COR-L47 (cell line): Measurements from ENCODE around the gene GCFC2.
"Not testable (repeated sequence)": the region's sequence is repeated elsewhere in the genome, so short reads cannot be mapped to it uniquely, and the experiment has no call there.

Experiments used
- DNase-seq: peaks from one replicate; lab custom pipeline; 2025; lab: John Stamatoyannopoulos, UW

Gene GCFC2

GRCh38 chr2:75679556-75679955, 31.2 kb downstream of the GCFC2 start:
- peak; percentile 2 for DNase-seq

GRCh38 chr2:75676464-75676863, 34.3 kb downstream of the GCFC2 start:
- DNase-seq = no peak

- no peak for DNase-seq
Observed at GRCh38 chr2:75675908-75676307, 34.8 kb downstream of the GCFC2 start.

DNA sequence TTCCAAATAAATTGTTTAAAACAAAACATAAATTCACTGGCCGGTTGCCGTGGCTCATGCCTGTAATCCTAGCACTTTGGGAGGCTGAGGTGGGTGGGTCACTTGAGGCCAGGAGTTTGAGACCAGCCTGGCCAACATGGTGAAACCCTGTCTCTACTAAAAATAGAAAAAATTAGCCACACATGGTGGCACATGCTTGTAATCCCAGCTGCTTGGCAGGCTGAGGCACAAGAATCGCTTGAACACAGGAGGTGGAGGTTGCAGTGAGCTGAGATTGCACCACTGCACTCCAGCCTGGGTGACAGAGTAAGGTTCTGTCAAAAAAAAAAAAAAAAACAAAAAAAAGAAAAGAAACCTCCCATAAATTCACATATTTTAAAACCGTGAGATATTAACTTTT, 35.3 kb downstream of the GCFC2 start:
- not testable (repeated sequence) for DNase-seq

GRCh38 chr2:75667884-75668283, 42.8 kb downstream of the GCFC2 start:
- DNase-seq = no peak

DNA sequence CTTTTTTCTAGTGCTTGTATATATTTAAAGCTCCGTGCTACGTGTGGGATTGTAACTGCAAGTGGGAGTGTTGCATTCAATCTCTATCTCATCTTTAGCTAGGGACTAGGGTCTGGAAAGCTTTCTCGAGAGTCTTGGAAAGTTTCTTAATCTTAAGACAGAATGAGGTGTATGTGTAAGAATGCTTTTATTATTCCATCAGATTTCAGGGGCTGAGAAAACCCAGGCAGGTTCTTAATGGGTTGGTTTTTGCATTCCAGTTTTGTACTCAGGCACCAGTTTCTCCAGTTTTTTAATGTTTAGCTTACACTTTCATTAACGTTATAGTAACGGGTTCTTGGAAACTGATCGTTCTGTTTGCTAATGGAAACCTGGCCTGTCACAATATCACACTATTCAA, 43.8 kb downstream of the GCFC2 start:
- no peak for DNase-seq

DNA sequence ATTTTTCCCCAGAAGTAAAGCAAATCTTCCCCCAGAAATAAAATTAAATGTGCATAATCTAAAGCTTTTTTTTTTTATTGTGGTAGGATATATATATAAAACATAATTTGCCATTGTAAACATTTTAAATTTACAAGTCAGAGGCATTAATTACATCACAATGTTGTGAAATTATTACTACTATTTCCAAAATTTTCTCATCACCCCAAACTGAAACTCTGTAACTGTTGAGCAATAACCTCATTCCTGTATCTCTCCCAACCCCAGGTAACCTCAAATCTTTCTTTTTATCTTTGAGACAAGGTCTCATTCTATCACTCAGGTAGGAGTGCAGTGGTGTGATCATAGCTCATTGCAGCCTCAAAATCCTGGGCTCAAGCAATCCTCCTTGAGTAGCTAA, 52.9 kb downstream of the GCFC2 start:
- DNase-seq = no peak

GRCh38 chr2:75656563-75656962, 54.2 kb downstream of the GCFC2 start:
- no peak for DNase-seq

DNA sequence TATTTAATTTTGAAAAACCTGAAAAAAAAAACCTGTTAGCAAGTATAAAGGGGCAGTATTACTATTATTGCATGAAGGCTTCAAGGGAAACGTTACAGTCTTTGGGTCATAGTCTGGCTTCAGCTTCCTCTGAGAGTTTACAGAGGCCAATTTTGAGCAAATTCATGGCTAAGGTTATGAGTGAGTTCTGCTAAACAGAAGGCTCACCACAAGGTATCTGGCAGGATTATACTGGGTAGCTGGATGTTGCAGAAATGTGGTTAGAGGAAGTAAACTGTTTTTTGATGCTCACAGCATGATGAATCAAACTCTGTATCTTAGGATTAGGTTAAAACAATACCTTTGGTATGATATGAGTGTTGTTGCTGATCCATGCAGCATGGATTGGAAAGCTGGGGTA, 54.9 kb downstream of the GCFC2 start:
- no peak for DNase-seq

GRCh38 chr2:75654012-75654411, 56.7 kb downstream of the GCFC2 start:
- no peak for DNase-seq

- no peak for DNase-seq
Observed at GRCh38 chr2:75647771-75648170, 62.9 kb downstream of the GCFC2 start.

DNA sequence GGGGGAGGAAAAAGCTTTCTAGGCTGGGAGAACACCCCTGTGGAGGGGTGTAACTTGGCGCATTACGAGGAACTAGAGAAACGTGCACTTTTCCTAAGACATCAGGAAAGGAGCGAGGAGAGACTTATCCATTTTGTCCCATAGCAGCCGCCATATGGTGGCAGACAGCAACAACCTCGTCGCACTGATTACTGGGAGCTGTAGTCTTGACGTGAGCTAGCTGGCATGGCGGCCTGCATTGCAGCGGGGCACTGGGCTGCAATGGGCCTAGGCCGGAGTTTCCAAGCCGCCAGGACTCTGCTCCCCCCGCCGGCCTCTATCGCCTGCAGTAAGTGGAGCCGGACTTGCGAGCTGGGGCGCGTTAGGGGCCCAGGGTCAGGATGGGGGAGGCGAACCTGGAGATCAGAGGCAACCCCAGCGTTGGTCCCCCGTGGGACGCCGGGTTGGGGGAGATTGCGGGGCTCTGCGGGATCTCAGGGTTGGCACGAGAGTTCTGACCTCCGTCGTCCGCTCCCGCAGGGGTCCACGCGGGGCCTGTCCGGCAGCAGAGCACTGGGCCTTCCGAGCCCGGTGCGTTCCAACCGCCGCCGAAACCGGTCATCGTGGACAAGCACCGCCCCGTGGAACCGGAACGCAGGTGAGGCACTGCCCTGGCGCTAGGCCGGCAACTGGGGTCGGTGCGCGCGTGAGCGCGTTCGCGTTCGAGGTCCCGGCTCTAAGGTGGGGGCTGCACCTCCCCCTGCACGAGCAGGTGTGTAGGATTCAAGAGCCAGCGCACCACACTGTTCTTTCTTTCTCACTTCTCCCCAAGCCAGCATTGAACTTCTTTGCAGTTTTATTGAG, 63.9 kb downstream of the GCFC2 start, which contains the start of gene MRPL19:
MRPL19 (plus strand) TSS at position 201 of the 843 bp plus-strand sequence; CDS start at position 226, 25 bp downstream.
- peak; percentile 82 for DNase-seq

- no peak for DNase-seq
Observed at GRCh38 chr2:75646090-75646582, 64.6 kb downstream of the GCFC2 start.

- no peak for DNase-seq
Observed at GRCh38 chr2:75645643-75646042, 65.1 kb downstream of the GCFC2 start.

GRCh38 chr2:75643980-75644379, 66.7 kb downstream of the GCFC2 start:
- DNase-seq = no peak

GRCh38 chr2:75641587-75641986, 69.1 kb downstream of the GCFC2 start:
- no peak for DNase-seq

GRCh38 chr2:75640621-75641121, 70.0 kb downstream of the GCFC2 start:
- DNase-seq = peak; percentile 31

- DNase-seq = no peak
Observed at GRCh38 chr2:75637568-75637967, 73.1 kb downstream of the GCFC2 start.

GRCh38 chr2:75634945-75635344, 75.8 kb downstream of the GCFC2 start:
- DNase-seq = no peak

GRCh38 chr2:75633620-75634019, 77.1 kb downstream of the GCFC2 start:
- DNase-seq = no peak

GRCh38 chr2:75632813-75633212, 77.9 kb downstream of the GCFC2 start:
- no peak for DNase-seq

GRCh38 chr2:75632091-75632701, 78.5 kb downstream of the GCFC2 start:
- DNase-seq = no peak

DNA sequence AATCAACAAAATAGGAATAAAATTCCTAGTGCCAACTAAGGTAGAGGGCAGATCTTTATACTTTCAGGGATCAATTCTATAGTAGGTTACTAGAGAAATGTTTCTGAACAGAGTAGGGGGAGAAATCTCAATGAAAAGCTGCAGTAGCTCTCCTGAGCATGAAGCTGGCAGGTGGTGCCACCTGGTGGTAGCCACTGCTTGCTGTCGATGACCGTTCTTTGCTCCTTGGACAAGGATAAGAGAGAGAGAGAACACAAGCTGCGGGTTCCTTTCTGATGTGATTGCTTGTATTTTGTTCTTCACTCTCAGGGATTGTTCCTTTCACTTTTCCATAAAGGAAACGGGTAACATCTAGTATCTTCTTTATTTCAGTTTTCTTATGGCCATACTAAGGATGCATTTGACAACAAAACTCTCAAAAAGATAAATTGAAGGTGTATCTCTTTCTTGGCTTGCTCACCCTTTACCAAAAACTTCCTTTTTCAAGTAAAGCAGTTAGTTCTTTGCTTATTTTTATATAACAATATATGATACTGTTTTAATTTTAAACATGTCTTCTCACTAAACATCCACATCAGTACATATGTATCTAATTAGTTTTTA, 82.7 kb downstream of the GCFC2 start:
- DNase-seq = peak; percentile 71
